ENCODE data around the gene C1orf122. TPM values are rescaled to one million over a fixed set of nuclear protein-coding genes. Genes with fewer than 3 reads are reported as not detected.

C1orf122 gene
- total RNA-seq, 1 donor from 2014 or later: 113 TPM

DNA sequence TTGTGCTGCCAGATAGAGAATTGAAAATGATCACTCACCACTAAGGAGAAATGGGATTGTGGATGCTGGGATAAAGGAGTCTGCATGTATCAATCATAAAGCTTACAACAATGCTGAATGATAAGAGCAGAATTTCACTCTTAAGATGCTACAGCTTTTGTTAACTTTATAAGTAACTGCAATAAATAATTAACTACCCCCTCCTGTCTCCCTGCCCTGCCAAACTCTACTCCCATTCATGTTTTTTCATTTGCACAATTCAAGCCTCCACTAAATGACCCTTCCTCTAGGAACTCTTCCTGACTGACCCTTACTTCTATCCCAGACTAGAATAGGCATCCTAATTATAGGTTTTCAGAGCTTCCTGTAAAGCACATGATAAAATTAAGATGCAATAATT lies 36.9 kb downstream of the C1orf122 start:
- DNase-seq (ENCODE audit: low read depth): no peak

DNA sequence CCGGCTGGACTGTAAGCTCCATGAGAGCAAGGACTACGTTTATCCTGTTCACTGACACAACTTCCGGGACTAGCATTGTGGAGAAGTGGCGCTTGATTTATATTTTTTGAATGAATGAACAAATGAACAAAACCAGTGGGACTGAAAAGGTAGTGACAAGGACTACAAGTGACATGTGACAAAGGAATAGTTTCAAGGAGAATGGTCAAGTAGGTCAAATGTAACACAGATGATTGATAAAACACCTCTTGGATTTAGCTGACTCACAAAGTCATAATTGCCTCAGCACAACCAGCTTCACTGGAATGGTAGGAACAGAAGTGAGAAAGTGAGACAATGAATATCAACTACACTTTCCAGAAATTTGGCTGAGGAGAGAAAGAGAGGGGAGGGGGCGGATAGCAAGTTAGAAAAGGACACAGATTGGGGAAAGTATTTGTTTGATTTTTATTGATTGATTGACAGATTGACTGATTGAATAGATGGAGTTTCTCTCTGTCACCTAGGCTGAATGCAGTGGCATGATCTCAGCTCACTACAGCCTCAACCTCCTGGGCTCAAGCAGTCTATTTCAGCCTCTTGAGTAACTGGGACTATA lies 37.6 kb downstream of the C1orf122 start:
- DNase-seq (ENCODE audit: low read depth): no peak

DNA sequence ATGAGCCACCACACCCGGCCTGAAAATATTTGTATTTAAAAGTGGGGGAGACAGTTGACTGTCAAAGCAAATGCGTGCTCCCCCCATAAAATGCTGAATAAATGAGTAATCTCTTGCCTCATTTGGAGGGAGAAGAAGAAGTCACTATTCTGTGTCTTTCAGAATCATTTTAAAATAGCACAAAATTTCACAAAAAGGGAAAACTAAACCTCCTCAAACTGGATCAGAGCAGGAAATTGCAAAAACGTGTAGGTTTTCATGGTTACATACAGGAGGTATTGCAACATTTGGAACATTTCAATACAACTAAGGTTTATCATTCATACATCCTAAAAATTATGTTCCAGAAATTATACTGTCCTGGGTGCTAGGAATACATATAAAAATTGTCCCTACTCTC lies 38.2 kb downstream of the C1orf122 start:
- no peak for DNase-seq (ENCODE audit: low read depth)

DNA sequence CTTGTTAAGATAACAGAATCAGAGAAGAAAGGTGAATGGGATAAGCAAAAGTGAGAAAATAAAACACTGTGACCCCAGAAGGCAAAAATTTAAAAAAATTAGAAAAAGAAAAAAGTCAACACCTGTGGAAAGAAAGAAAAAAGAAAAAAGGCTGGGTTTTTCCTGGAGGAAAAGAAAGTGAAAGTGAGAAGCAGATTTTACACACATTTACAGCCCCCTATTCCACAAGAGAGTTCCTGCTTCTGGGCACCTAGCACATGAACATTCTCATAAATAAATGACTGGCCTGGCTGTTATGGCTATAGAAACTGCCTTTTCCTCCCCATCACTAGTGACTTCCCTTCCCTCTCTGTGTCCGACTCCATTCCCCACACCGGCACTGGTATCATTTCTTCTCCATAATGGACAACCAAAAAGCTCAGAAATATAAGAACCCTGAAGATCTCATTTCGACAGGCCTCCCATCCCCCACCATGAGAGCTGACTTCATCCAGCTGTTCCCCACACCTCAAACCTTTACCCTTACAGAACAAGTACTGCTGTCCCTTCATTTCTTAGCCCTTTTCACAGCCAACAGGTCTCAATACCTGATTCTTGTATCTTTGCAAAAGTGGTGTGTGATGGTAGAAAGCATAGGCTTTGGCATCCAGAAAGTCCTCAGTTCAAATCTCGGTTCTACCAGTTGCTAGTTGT lies 39.2 kb downstream of the C1orf122 start:
- DNase-seq (ENCODE audit: low read depth): no peak

DNA sequence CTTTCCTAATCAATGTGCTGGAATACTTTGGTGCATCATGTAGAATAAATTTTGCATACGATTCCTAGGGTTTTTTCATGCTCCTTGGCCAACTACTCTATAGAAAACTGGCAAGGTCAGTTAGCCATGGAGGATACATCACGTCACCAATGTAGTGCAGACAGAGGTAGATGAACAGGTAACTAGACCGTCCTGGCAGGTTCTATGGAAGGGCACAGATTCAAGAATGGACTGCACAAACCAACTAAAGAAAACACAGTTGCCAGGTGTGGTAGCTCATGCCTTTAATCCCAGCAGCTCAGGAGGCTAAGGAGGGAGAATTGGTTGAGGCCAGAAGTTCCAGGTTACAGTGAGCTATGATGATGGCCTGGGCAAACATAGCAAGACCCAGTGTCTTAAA lies 41.9 kb downstream of the C1orf122 start:
- DNase-seq (ENCODE audit: low read depth): no peak

DNA sequence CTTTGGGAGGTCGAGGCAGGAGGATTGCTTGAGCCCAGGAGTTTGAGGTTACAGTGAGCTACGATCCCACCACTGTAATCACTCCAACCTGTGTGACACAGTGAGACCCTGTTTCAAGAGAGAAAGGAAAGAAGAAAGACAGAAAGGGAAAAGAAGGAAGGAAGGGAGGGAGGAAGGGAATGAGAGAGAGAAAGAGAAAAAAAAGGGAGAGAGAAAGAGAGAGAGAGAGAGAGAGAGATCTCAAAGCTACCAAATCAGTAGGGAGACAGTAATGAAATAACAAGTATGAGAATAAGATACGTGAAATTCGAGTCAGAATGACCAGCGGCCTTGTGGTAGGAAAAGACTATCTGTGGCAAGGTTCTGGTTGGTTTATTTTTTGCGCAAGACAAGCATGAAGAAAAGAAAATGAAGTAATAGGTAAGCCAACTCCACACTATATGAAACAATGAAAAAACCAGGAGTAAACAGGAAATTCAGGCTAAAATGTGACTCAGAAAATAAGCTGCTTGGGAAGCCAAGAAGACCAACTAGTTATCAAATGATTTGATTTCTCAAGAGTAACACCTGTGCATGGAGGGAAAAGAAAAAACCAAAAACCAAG lies 42.9 kb downstream of the C1orf122 start:
- no peak for DNase-seq (ENCODE audit: low read depth)

DNA sequence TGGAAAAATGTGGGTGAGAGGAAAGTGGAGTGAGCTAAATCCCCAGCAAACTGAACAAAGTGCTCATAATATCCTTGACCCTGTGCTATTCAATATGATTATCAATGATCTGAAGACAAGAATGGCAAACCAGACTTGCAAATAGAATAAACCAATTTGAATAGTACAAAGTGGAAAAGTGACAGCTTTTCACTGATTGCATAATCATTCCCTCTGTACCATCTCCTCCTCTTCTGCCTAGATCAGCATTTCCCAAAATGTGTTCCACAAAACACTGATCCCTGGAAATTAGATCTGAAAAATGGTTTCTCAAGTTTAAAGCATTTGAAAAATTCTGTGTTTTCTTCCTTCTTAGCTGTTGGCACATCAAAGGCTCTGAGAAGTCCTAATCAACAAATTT lies 43.7 kb downstream of the C1orf122 start:
- no peak for DNase-seq (ENCODE audit: low read depth)

DNA sequence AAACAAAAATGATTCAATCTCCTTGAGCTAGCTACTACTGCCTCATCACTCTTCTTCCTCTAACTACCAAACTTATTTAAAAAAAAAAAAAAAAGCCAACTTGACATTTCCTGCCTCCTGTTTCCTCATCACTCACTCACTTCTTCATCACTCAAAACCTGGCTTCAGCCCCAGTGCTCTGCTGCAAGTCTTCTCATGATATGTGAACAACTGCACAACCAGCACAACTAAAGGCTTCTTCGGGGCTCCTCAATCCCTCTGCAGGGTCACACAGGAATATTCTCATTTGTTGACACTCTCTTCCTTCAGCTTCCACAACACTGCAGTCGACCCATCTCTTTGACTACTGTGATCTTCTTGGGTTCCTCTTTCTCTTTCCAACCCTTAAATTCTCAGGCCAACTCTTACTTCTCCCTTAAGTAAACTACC lies 44.2 kb downstream of the C1orf122 start:
- no peak for DNase-seq (ENCODE audit: low read depth)

DNA sequence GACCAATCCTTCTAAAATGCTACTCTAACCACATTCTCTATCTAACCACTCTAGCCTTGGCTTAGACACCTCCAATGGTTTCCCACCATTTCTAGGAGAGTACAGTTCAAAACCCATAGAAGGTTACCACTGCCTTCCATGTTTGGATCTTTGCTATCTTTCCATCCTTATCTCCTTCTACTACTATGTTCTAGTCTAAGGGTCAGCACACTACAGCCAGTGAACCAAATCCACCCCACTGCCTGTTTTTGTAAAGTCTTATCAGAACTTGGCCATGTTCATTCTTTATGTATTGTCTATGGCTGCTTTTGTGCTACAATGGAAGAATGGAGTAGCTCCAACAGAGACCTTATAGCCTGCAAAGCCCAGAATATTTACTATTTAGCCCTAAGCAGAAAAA lies 45.6 kb downstream of the C1orf122 start:
- DNase-seq (ENCODE audit: low read depth): no peak

DNA sequence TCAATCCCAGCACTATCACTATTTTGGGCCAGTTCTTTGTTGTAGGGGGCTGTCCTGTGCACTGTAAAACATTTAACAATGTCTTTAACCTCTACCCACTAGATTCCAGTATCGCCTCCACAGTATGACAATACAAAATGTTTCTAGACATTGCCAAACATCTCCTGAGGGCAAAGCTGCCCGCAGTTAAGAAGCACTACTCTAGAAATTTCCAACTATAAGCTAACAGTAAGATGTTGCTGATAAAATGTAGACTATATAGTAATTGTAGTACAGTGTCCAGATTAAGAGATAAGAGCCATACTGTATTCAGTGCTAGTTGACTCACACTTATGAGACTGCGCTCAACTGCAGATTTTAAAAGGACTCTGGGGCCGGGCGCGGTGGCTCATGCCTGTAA lies 46.8 kb downstream of the C1orf122 start:
- no peak for DNase-seq (ENCODE audit: low read depth)

Other genes starting within 250 kb of the C1orf122 start
- gene GNL2, start 211.9 kb upstream of the C1orf122 start, total RNA-seq: 57.0 and 76.9 TPM in 2 replicates
- not detected in 2 replicates for gene RSPO1, start 172.9 kb upstream of the C1orf122 start, total RNA-seq
- gene CDCA8, start 115.3 kb upstream of the C1orf122 start, total RNA-seq: 0.05 and 0.26 TPM in 2 replicates
- not detected in 2 replicates for gene EPHA10, start 42.7 kb upstream of the C1orf122 start, total RNA-seq
- gene MANEAL, start 13.9 kb upstream of the C1orf122 start, total RNA-seq: 10.6 and 10.8 TPM in 2 replicates
- gene YRDC, start 418 bp downstream of the C1orf122 start, total RNA-seq: 12.3 and 15.3 TPM in 2 replicates
- gene MTF1, start 51.8 kb downstream of the C1orf122 start, total RNA-seq: 2.1 and 2.3 TPM in 2 replicates
- 15.7 and 16.8 TPM in 2 replicates for gene INPP5B, start 139.3 kb downstream of the C1orf122 start, total RNA-seq
- gene SF3A3, start 182.2 kb downstream of the C1orf122 start, total RNA-seq: 43.2 and 50.2 TPM in 2 replicates
- gene FHL3, start 197.7 kb downstream of the C1orf122 start, total RNA-seq: 42.2 and 70.1 TPM in 2 replicates
- gene UTP11, start 204.9 kb downstream of the C1orf122 start, total RNA-seq: 95.8 and 137 TPM in 2 replicates
- gene POU3F1, start 239.0 kb downstream of the C1orf122 start, total RNA-seq: 0.21 and 0.52 TPM in 2 replicates

Data from myocyte (in vitro differentiated cells).